Umbilical cord (tissue), 2 donors: ENCODE measurements around the gene WWOX. TPM values are rescaled to one million over a fixed set of nuclear protein-coding genes. Genes with fewer than 3 reads are reported as not detected.

Experiments used
- DNase-seq: peaks from one replicate; pipeline ENCODE4 v3.0.0-alpha.2; 2015; ENCODE audit warnings: low spot score
- total RNA-seq: library from RNA; depleted of rRNA; stranded (reverse); fragments of >200 nt; gene quantifications from one replicate; pipeline ENCODE4 v1.2.3, GENCODE V29; 2014; ENCODE audit warnings: low replicate concordance; ENCODE audit not compliant: insufficient read depth

The WWOX gene
- total RNA-seq, 1 donor from 2014 or later, result 54.4 TPM

- no peak for DNase-seq
Measured at GRCh38 chr16:79121906-79122305, 1022.5 kb downstream of the WWOX start.

- DNase-seq, result no peak
Measured at GRCh38 chr16:79122343-79122742, 1022.9 kb downstream of the WWOX start.

- DNase-seq, result no peak
Measured at GRCh38 chr16:79124016-79124756, 1024.7 kb downstream of the WWOX start.

- DNase-seq, result no peak
Measured at GRCh38 chr16:79127766-79128165, 1028.3 kb downstream of the WWOX start.

- DNase-seq, result no peak
Measured at GRCh38 chr16:79128706-79129105, 1029.3 kb downstream of the WWOX start.

GRCh38 chr16:79130616-79131015 is 1031.2 kb downstream of the WWOX start:
- no peak for DNase-seq

- no peak for DNase-seq
Measured at GRCh38 chr16:79131321-79132075, 1032.0 kb downstream of the WWOX start.

- peak; percentile 96 for DNase-seq
Measured at GRCh38 chr16:79132701-79133100, 1033.2 kb downstream of the WWOX start.

- DNase-seq, result no peak
Measured at GRCh38 chr16:79134300-79134699, 1034.8 kb downstream of the WWOX start.

- DNase-seq, result no peak
Measured at GRCh38 chr16:79136955-79137354, 1037.5 kb downstream of the WWOX start.

- DNase-seq, result no peak
Measured at GRCh38 chr16:79137426-79137939, 1038.0 kb downstream of the WWOX start.

- no peak for DNase-seq
Measured at GRCh38 chr16:79139799-79140198, 1040.3 kb downstream of the WWOX start.

- no peak for DNase-seq
Measured at GRCh38 chr16:79143026-79143425, 1043.6 kb downstream of the WWOX start.

- no peak for DNase-seq
Measured at GRCh38 chr16:79150151-79150550, 1050.7 kb downstream of the WWOX start.

GRCh38 chr16:79150632-79151310 is 1051.3 kb downstream of the WWOX start:
- no peak for DNase-seq

- DNase-seq, result no peak
Measured at GRCh38 chr16:79154086-79154485, 1054.6 kb downstream of the WWOX start.

GRCh38 chr16:79155471-79155870 is 1056.0 kb downstream of the WWOX start:
- no peak for DNase-seq

- no peak for DNase-seq
Measured at GRCh38 chr16:79155904-79156303, 1056.5 kb downstream of the WWOX start.

GRCh38 chr16:79156761-79157160 is 1057.3 kb downstream of the WWOX start:
- no peak for DNase-seq

- DNase-seq, result no peak
Measured at GRCh38 chr16:79158337-79158736, 1058.9 kb downstream of the WWOX start.

GRCh38 chr16:79159261-79160049 is 1060.0 kb downstream of the WWOX start:
- DNase-seq, result no peak
